ENCODE measurements around the gene LCTL. TPM values are rescaled to one million over a fixed set of nuclear protein-coding genes. Genes with fewer than 3 reads are reported as not detected.

LCTL gene
- total RNA-seq, 3 donors from 2014 or later (not counting 1 experiment from before 2014, with no cell fraction given): not detected

GRCh38 chr15:66587749-66588148 lies 22.0 kb upstream of the LCTL start:
- H3K4me1 Mint-ChIP-seq: no peaks in the 10 kb centered on the region
- H3K27ac Mint-ChIP-seq: no peak overlapping the region
- no peaks in the 10 kb centered on the region for H3K36me3 Mint-ChIP-seq
- ATAC-seq (no peak), DNase-seq (no peak)
- TF ChIP-seq CTCF (IDR thresholded peaks at IDR 0.05): no peak
- intact Hi-C loops (cut with micrococcal nuclease): no loop called here
- no peak overlapping the region for H3K4me3 ChIP-seq (ENCODE audit: low read length)
- 92% methylated on average over 5 of the region's 5 CpGs for WGBS (ENCODE audit: insufficient coverage)
- H3K27me3 ChIP-seq (ENCODE audit: control insufficient read depth, insufficient read depth, low read length): no peaks in the 10 kb centered on the region
- no peaks in the 10 kb centered on the region for H3K9me3 ChIP-seq (ENCODE audit: control insufficient read depth, insufficient read depth, low read length)
- H3K4me1 ChIP-seq (ENCODE audit: control insufficient read depth, insufficient read depth, low read length): no peaks in the 10 kb centered on the region
- no peak overlapping the region for H3K27ac ChIP-seq (ENCODE audit: low read length)
- H3K27me3 Mint-ChIP-seq (ENCODE audit: low read depth in 2 of 2): peaks cover 0 to 10% of the 10 kb centered on the region in 2 donors
- no peak overlapping the region for H3K4me3 Mint-ChIP-seq
- H3K9me3 Mint-ChIP-seq: no peaks in the 10 kb centered on the region
- H3K36me3 ChIP-seq (ENCODE audit: control insufficient read depth, insufficient read depth, low read length): no peaks in the 10 kb centered on the region

- ATAC-seq: no peak
- no peaks in the 10 kb centered on the region for H3K4me1 ChIP-seq (ENCODE audit: control insufficient read depth, insufficient read depth, low read length)
- no peak overlapping the region for H3K4me3 Mint-ChIP-seq
Observed at GRCh38 chr15:66587020-66587419, 21.2 kb upstream of the LCTL start.

GRCh38 chr15:66586155-66586976 lies 20.6 kb upstream of the LCTL start:
- Mint-ChIP-seq H3K27me3 (ENCODE audit: low read depth in 2 of 2) (peaks cover 0 to 10% of the 10 kb centered on the region in 2 donors), H3K9me3 (no peaks in the 10 kb centered on the region), H3K4me1 (no peaks in the 10 kb centered on the region), H3K4me3 (no peak overlapping the region), H3K27ac (no peak overlapping the region), H3K36me3 (no peaks in the 10 kb centered on the region)
- 76% methylated on average over 17 of the region's 17 CpGs for WGBS (ENCODE audit: insufficient coverage)
- Histone ChIP-seq H3K27me3 (ENCODE audit: control insufficient read depth, insufficient read depth, low read length) (no peaks in the 10 kb centered on the region), H3K27ac (ENCODE audit: low read length) (no peak overlapping the region), H3K36me3 (ENCODE audit: control insufficient read depth, insufficient read depth, low read length) (no peaks in the 10 kb centered on the region), H3K4me1 (ENCODE audit: control insufficient read depth, insufficient read depth, low read length) (no peaks in the 10 kb centered on the region), H3K4me3 (ENCODE audit: low read length) (no peak overlapping the region), H3K9me3 (ENCODE audit: control insufficient read depth, insufficient read depth, low read length) (no peaks in the 10 kb centered on the region)
- DNase-seq (no peak), ATAC-seq (no peak)
- intact Hi-C loops (cut with micrococcal nuclease): no loop called here
- no peak for TF ChIP-seq CTCF (IDR thresholded peaks at IDR 0.05)

More at GRCh38 chr15:66587020-66587419, 21.2 kb upstream of the LCTL start:
- Mint-ChIP-seq H3K36me3 (no peaks in the 10 kb centered on the region), H3K4me1 (no peaks in the 10 kb centered on the region), H3K27ac (no peak overlapping the region), H3K9me3 (no peaks in the 10 kb centered on the region), H3K27me3 (ENCODE audit: low read depth in 2 of 2) (peaks cover 0 to 10% of the 10 kb centered on the region in 2 donors)
- no peak for DNase-seq
- no peaks in the 10 kb centered on the region for H3K27me3 ChIP-seq (ENCODE audit: control insufficient read depth, insufficient read depth, low read length)
- H3K9me3 ChIP-seq (ENCODE audit: control insufficient read depth, insufficient read depth, low read length): no peaks in the 10 kb centered on the region
- intact Hi-C loops (cut with micrococcal nuclease): no loop called here
- no peak for TF ChIP-seq CTCF (IDR thresholded peaks at IDR 0.05)
- H3K4me3 ChIP-seq (ENCODE audit: low read length): no peak overlapping the region
- H3K36me3 ChIP-seq (ENCODE audit: control insufficient read depth, insufficient read depth, low read length): no peaks in the 10 kb centered on the region
- H3K27ac ChIP-seq (ENCODE audit: low read length): no peak overlapping the region

All from natural killer cell (primary cell).